ENCODE data around the gene LNP1. TPM values are rescaled to one million over a fixed set of nuclear protein-coding genes. Genes with fewer than 3 reads are reported as not detected.

LNP1 gene
- total RNA-seq, 1 donor from 2014 or later: 2.4 TPM

DNA sequence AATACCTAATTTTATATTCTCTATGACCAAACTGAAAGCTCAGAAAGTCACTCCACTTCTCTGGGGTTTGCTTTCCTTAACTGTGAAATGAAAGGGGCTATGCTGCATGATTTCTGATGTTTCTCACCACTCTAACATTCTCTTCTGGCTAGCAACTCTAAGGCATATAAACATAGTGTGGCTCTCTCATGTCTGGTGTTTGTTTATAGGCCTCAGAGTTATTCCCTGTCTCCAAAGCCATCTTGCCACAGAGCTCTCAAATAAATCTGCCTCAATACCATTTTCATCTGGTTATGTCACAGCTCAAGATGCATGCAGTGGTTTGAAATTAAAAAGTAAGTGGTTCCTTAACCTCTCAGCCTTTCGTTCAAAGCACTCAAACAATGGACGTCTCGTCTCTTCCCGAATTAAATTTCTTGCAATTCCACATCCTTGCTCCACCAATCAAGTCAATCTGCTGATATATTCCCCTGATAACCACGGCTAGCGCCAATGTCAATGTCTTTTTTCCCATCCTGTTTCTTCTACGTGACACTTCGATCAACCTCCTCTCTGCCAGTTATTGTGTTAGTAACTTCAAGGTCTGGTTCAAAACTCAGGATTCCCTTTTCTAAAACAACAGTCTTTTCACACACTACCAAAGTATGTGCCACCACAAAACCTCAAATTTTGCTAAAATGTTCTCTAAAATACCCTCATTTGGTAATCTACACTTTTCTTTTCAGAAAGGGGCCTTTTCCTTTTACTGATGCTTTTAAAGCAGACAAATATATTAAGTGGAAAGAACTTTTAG lies 16.4 kb upstream of the LNP1 start:
- intact Hi-C loops (cut with micrococcal nuclease): no loop called here
- H3K36me3 Mint-ChIP-seq (ENCODE audit: low read depth): peaks cover 73% of the 10 kb centered on the region
- CTCF ChIA-PET: no interaction called here

DNA sequence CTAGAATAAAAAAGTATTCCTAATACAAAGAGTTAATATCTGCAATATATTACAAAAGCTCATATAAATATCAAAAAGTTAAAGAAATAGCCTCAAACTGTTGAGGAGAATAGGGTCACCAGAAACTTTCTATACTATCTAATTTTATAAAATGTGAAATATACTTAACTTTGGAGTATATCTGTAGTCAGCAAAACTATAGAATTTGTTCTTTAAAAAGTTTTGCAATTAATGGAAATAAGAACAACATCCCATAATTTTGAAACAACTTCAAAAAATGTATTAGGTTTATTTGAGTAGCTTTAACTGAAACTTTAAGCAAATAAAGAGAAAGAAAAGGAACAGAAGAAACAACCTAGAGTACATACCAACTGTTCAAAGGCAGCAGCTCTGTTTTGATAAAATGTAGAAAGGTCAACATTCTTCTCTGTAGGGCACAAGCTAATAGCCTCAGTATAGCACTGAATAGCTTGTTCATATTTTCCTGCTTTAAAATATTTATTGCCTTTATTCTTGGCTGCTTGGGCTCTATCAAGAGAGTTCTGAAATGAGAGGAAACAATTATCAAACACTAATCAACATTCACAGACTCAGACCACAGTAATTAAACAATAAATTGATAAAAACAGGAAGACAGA lies 14.8 kb upstream of the LNP1 start:
- Mint-ChIP-seq H3K9me3 (peaks cover 4% of the 10 kb centered on the region), H3K4me3 (no peak overlapping the region), H3K4me1 (no peaks in the 10 kb centered on the region), H3K27me3 (no peaks in the 10 kb centered on the region), H3K27ac (no peak overlapping the region), H3K36me3 (ENCODE audit: low read depth) (peaks cover 63% of the 10 kb centered on the region)
- intact Hi-C loops (cut with micrococcal nuclease): no loop called here
- TF ChIP-seq, protein P1, sequence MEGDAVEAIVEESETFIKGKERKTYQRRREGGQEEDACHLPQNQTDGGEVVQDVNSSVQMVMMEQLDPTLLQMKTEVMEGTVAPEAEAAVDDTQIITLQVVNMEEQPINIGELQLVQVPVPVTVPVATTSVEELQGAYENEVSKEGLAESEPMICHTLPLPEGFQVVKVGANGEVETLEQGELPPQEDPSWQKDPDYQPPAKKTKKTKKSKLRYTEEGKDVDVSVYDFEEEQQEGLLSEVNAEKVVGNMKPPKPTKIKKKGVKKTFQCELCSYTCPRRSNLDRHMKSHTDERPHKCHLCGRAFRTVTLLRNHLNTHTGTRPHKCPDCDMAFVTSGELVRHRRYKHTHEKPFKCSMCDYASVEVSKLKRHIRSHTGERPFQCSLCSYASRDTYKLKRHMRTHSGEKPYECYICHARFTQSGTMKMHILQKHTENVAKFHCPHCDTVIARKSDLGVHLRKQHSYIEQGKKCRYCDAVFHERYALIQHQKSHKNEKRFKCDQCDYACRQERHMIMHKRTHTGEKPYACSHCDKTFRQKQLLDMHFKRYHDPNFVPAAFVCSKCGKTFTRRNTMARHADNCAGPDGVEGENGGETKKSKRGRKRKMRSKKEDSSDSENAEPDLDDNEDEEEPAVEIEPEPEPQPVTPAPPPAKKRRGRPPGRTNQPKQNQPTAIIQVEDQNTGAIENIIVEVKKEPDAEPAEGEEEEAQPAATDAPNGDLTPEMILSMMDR (IDR thresholded peaks at IDR 0.05): no peak
- ChIA-PET CTCF (no interaction called here), POLR2A (no interaction called here)
- no peak for DNase-seq
- ATAC-seq (ENCODE audit: low read depth): no peak

More for the DNA sequence above, 16.4 kb upstream of the LNP1 start:
- Mint-ChIP-seq H3K4me3 (no peak overlapping the region), H3K4me1 (no peaks in the 10 kb centered on the region), H3K9me3 (peaks cover 4% of the 10 kb centered on the region), H3K27me3 (no peaks in the 10 kb centered on the region), H3K27ac (no peak overlapping the region)
- TF ChIP-seq, protein P1 (IDR thresholded peaks at IDR 0.05): no peak
- ATAC-seq (ENCODE audit: low read depth): no peak
- no peak for DNase-seq
- POLR2A ChIA-PET: no interaction called here

DNA sequence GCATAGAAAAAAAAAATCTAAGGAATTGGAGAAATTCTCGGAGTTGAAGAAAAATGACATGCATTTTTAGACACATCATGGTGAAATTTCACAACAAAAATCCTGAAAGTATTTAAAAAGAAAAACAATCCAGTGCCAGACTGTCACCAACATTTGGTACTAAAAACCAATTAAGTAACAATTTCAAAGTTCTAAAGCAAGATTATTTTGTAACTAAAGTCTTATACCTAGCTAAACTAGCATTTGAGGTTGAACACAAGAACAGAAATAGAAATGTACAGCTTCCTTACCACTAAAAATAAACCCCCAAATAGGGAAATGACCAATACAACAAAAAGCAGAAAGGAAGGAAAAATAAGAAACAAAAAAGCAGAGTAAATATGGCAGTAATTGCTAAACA lies 12.3 kb upstream of the LNP1 start:
- TF ChIP-seq, protein P1 (IDR thresholded peaks at IDR 0.05): no peak
- CTCF ChIA-PET: no interaction called here
- Mint-ChIP-seq H3K27me3 (no peaks in the 10 kb centered on the region), H3K9me3 (peaks cover 4% of the 10 kb centered on the region), H3K4me3 (no peak overlapping the region), H3K4me1 (peaks cover 5% of the 10 kb centered on the region), H3K27ac (no peak overlapping the region), H3K36me3 (ENCODE audit: low read depth) (peaks cover 52% of the 10 kb centered on the region)
- DNase-seq (no peak), ATAC-seq (ENCODE audit: low read depth) (no peak)
- POLR2A ChIA-PET: no interaction called here
- intact Hi-C loops (cut with micrococcal nuclease): no loop called here

GRCh38 chr3:100395679-100396431 lies 5.5 kb upstream of the LNP1 start:
- no peak overlapping the region for H3K4me3 Mint-ChIP-seq
- ATAC-seq (ENCODE audit: low read depth) (no peak), DNase-seq (no peak)
- H3K27ac Mint-ChIP-seq: no peak overlapping the region
- H3K9me3 Mint-ChIP-seq: no peaks in the 10 kb centered on the region
- H3K27me3 Mint-ChIP-seq: no peaks in the 10 kb centered on the region
- H3K4me1 Mint-ChIP-seq: peaks cover 42% of the 10 kb centered on the region
- TF ChIP-seq, protein P1 (IDR thresholded peaks at IDR 0.05): no peak
- ChIA-PET POLR2A (no interaction called here), CTCF (no interaction called here)
- intact Hi-C loops (cut with micrococcal nuclease): no loop called here
- H3K36me3 Mint-ChIP-seq (ENCODE audit: low read depth): peaks cover 12% of the 10 kb centered on the region

DNA sequence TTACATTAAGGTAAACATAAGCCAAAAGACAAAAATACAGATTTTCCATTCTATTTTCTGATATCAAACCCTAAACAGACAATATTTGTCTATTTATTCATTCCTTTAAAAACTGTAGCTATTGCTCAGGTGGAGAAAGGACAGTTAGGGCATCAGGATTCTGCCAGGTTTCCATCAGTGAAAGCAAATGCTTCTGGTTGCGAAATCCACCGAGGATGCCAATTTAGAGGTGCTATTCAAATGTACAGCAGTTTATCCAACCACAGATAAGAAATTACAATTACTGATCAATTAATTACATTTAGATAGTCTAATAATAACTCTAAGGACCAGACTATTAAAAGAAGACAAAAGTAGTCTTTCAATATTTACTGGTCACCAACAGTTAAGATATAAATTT lies 4.4 kb upstream of the LNP1 start:
- TF ChIP-seq, protein P1 (IDR thresholded peaks at IDR 0.05): no peak
- intact Hi-C loops (cut with micrococcal nuclease): no loop called here
- no peaks in the 10 kb centered on the region for H3K9me3 Mint-ChIP-seq
- CTCF ChIA-PET: no interaction called here
- peaks cover 50% of the 10 kb centered on the region for H3K4me1 Mint-ChIP-seq
- POLR2A ChIA-PET: no interaction called here
- no peak overlapping the region for H3K4me3 Mint-ChIP-seq
- ATAC-seq (ENCODE audit: low read depth): no peak
- peaks cover 19% of the 10 kb centered on the region for H3K36me3 Mint-ChIP-seq (ENCODE audit: low read depth)
- no peak for DNase-seq
- no peak overlapping the region for H3K27ac Mint-ChIP-seq
- no peaks in the 10 kb centered on the region for H3K27me3 Mint-ChIP-seq

Measured in activated B cell treated with CpG ODN at 0.5 μM for 24 hours (primary cell).